A673 (cell line): Measurements from ENCODE around the gene AOPEP.

ENCODE experiments used
- CTCF ChIP-seq: fragments of 300-800, 200-600 bp; sonication (generic); conservative IDR thresholded peaks from 2 replicates; pipeline ENCODE4 v1.5.1; 2017; ENCODE audit warnings: low read depth, mild to moderate bottlenecking, antibody characterized with exemption, low read length, moderate library complexity, mixed read lengths
- EZH2 ChIP-seq: fragments of 200-600 bp; sonication (generic); IDR thresholded peaks from 2 replicates; pipeline ENCODE4 v1.6.1; 2017; ENCODE audit warnings: borderline replicate concordance, low read depth, mild to moderate bottlenecking, mixed read lengths, antibody characterized with exemption, low read length; ENCODE audit not compliant: poor library complexity, severe bottlenecking

- TF ChIP-seq CTCF, result no peak
- no peak for TF ChIP-seq EZH2
Observed at GRCh38 chr9:94687451-94687850, 39.0 kb upstream of the AOPEP start.
